GM12892 (cell line): ENCODE measurements around the gene DNAJB6.

Experiments
- POLR2A ChIP-seq: IDR thresholded peaks from 2 replicates; pipeline ENCODE4 v1.6.1; 2011; ENCODE audit warnings: low read depth, low read length, control low read depth
- POLR2AphosphoS5 ChIP-seq: IDR thresholded peaks from 2 replicates; pipeline ENCODE4 v1.6.1; 2011; ENCODE audit warnings: low read depth, low read length, control low read depth
- TAF1 ChIP-seq: IDR thresholded peaks from 2 replicates; pipeline ENCODE4 v1.6.1; 2011; ENCODE audit warnings: low read depth, mild to moderate bottlenecking, control low read depth, low read length, borderline replicate concordance

GRCh38 chr7:157409753-157410727 is 73.2 kb downstream of the DNAJB6 start:
- TF ChIP-seq POLR2A (no peak), POLR2AphosphoS5 (no peak), TAF1 (no peak)
